NT2/D1 (cell line): ENCODE data around the gene SUSD2.

Experiments used
- SUZ12 ChIP-seq: IDR thresholded peaks from 2 replicates; pipeline ENCODE4 v1.6.1; 2011; ENCODE audit not compliant: insufficient read length, insufficient read depth; ENCODE audit errors: extremely low read depth
- YY1 ChIP-seq: IDR thresholded peaks from 2 replicates; pipeline ENCODE4 v1.6.1; 2011; ENCODE audit not compliant: insufficient read length, insufficient read depth

DNA sequence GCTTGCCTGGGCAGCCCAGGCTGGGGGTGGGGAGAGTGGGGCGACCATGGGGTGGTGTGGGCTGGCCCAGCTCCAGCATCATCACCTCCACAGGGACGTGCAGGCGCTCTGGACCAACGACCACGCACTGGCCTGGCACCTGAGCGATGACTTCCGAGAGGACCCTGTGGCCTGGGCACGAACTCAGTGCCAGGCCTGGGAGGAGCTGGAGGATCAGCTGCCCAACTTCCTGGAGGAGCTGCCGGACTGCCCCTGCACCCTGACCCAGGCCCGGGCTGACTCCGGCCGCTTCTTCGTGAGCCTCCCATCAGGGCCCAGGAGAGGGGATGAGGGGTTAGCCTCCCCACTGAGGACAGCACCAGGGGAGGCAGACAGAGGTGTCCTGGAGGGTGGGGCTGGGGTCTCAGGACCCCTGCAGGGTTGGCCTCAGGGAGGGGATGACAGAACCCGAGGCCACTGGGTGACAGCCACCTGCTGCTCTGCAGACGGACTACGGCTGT, 3.8 kb downstream of the SUSD2 start:
- TF ChIP-seq SUZ12, result no peak
- TF ChIP-seq YY1, result no peak
